GM10266 (cell line): ENCODE results near the gene PCDHGA5.
"Not testable (repeated sequence)": the region's sequence is repeated elsewhere in the genome, so short reads cannot be mapped to it uniquely, and the experiment has no call there.

ENCODE experiments used
- DNase-seq: peaks from one replicate; pipeline ENCODE4 v3.0.0; 2012; ENCODE audit errors: extremely low spot score
- TF ChIP-seq, protein P1 (sequence below): IDR thresholded peaks from 2 replicates; pipeline ENCODE4 v1.5.1; 2012; ENCODE audit warnings: mild to moderate bottlenecking, low read depth; ENCODE audit not compliant: control insufficient read depth, insufficient read depth; ENCODE audit errors: missing control alignments

Gene PCDHGA5

DNA sequence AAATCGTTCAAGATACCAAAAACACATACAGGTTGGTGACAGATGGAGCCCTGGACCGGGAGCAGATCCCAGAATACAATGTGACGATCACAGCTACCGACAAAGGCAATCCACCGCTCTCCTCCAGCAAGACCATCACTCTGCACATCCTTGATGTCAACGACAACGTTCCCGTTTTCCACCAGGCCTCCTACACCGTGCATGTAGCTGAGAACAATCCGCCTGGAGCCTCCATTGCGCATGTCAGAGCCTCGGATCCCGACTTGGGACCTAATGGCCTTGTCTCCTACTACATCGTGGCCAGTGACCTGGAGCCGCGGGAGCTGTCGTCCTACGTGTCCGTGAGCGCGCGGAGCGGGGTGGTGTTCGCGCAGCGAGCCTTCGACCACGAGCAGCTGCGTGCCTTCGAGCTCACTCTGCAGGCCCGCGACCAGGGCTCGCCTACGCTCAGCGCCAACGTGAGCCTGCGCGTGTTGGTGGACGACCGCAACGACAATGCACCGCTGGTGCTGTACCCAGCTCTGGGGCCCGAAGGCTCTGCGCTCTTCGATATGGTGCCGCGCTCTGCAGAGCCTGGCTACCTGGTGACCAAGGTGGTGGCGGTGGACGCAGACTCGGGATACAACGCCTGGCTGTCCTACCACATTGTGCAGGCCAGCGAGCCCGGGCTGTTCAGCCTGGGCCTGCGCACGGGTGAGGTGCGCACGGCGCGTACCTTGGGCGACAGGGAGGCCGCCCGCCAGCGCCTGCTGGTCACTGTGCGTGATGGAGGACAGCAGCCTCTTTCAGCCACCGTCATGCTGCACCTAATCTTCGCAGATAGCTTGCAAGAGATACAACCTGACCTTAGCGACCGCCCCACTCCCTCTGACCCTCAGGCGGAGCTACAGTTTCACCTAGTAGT, 7.9 kb downstream of the PCDHGA5 start:
- no peak for DNase-seq
- TF ChIP-seq, protein P1, sequence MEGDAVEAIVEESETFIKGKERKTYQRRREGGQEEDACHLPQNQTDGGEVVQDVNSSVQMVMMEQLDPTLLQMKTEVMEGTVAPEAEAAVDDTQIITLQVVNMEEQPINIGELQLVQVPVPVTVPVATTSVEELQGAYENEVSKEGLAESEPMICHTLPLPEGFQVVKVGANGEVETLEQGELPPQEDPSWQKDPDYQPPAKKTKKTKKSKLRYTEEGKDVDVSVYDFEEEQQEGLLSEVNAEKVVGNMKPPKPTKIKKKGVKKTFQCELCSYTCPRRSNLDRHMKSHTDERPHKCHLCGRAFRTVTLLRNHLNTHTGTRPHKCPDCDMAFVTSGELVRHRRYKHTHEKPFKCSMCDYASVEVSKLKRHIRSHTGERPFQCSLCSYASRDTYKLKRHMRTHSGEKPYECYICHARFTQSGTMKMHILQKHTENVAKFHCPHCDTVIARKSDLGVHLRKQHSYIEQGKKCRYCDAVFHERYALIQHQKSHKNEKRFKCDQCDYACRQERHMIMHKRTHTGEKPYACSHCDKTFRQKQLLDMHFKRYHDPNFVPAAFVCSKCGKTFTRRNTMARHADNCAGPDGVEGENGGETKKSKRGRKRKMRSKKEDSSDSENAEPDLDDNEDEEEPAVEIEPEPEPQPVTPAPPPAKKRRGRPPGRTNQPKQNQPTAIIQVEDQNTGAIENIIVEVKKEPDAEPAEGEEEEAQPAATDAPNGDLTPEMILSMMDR = no peak

DNA sequence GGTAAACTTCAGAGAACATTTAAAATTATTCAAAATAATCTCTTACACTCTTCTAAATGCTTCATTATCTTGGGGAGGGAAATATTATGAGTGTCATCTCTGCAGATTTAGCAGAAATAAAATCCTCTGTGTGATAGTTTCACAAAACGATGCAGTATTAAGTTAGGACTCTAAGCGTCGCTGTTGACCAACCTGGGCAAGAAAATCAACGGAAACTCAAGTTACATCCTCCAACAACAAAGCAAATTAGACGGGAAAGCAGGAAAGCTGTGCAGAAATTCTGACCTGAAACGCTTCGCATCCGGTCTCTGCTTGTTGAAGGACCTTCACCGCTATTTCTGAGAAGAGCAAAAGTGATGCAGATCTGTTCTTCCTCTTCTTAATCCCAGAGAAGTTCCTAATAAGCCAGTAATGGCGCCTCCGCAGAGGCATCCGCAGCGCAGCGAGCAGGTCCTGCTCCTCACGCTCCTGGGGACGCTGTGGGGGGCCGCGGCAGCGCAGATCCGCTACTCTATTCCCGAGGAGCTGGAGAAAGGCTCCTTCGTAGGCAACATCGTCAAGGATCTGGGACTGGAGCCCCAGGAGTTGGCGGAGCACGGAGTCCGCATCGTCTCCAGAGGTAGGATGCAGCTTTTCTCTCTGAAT, 9.8 kb downstream of the PCDHGA5 start, which contains the start of gene PCDHGA6:
PCDHGA6 (plus strand) TSS at position 219 of the 645 bp plus-strand sequence; CDS start at position 412, 193 bp downstream.
- no peak for DNase-seq
- TF ChIP-seq, protein P1 = peak; percentile 32

DNA sequence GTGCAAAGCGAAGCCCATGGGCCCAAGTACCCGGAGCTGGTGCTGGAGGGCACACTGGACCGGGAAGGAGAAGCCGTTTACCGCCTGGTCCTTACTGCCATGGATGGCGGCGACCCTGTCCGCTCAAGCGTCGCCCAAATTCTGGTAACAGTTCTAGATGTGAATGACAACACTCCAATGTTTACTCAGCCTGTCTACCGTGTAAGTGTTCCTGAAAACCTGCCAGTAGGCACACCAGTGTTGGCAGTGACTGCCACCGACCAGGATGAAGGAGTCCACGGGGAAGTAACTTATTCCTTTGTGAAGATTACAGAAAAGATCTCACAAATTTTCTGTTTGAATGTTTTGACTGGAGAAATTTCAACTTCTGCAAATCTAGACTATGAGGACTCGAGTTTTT, 10.7 kb downstream of the PCDHGA5 start:
- no peak for DNase-seq
- TF ChIP-seq, protein P1 = no peak

DNA sequence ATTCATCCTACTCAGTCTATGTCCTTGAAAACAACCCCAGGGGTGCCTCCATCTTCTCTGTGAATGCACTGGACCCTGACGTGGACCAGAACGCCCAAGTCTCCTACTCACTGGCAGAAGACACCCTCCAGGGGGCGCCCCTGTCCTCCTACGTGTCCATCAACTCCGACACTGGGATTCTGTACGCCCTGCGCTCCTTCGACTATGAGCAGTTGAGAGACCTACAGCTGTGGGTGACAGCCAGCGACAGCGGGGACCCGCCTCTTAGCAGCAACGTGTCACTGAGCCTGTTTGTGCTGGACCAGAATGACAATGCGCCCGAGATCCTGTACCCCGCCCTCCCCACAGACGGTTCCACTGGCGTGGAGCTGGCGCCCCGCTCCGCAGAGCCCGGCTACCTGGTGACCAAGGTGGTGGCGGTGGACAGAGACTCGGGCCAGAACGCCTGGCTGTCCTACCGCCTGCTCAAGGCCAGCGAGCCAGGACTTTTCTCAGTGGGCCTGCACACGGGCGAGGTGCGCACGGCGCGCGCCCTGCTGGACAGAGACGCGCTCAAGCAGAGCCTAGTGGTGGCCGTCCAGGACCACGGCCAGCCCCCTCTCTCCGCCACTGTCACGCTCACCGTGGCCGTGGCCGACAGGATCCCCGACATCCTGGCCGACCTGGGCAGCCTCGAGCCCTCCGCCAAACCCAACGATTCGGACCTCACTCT, 11.6 kb downstream of the PCDHGA5 start:
- not testable (repeated sequence) for DNase-seq

DNA sequence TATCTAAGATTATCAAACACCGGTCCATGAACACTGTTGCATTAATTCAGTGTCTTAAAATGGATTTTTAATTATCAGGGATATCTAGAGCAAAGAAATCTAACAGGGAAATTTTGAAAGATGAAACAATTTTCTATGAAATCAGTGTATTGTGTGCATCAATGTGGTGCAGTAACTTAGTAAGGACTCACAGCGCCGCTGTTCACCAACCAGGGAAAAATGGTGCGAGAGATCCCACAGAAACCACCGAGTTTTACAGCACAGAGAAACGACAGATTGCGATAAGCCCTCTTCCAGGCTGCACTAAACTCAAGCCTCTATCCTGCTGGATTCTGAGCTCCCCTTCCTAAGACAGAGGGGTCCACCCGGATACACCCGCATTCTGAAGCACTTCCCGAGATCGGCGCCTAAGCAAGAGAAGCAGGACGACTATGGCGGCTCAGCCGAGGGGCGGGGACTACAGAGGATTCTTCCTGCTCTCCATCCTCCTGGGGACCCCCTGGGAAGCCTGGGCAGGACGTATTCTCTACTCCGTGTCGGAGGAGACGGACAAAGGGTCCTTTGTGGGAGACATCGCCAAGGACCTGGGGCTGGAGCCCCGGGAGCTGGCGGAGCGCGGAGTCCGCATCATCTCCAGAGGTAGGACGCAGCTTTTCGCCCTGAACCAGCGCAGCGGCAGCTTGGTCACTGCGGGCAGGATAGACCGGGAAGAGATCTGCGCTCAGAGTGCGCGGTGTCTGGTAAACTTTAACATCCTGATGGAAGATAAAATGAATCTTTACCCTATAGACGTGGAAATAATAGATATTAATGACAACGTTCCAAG, 18.7 kb downstream of the PCDHGA5 start, which contains the start of gene PCDHGA7:
PCDHGA7 (plus strand) TSS at position 274 of the 826 bp plus-strand sequence; CDS start at position 432, 158 bp downstream.
- TF ChIP-seq, protein P1 = no peak
- no peak for DNase-seq

DNA sequence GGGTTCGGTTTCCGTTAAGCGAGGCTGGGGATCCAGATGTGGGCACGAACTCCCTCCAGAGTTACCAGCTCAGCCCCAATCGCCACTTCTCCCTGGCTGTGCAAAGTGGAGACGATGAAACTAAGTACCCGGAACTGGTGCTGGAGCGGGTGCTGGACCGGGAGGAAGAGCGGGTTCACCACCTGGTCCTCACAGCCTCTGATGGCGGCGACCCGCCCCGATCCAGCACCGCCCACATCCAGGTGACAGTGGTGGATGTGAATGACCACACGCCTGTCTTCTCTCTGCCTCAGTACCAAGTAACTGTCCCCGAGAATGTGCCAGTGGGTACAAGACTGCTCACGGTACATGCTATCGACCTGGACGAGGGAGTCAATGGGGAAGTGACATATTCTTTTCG, 19.4 kb downstream of the PCDHGA5 start:
- no peak for DNase-seq
- TF ChIP-seq, protein P1 = no peak
